Smooth muscle cell (in vitro differentiated cells): ENCODE measurements around the gene SYF2. TPM values are rescaled to one million over a fixed set of nuclear protein-coding genes. Genes with fewer than 3 reads are reported as not detected.

ENCODE experiments used
- DNase-seq: peaks from one replicate; lab custom pipeline; 2025; ENCODE audit not compliant: unreplicated experiment; lab: John Stamatoyannopoulos, UW
- H2AFZ ChIP-seq: fragments of 200-600 bp; sonication (generic); 2 replicates; pipeline ENCODE4 v1.6.0; 2016; ENCODE audit warnings: antibody characterized with exemption, low read depth, mild to moderate bottlenecking
- H3F3A ChIP-seq: fragments of 200-600 bp; sonication (generic); 2 replicates; pipeline ENCODE4 v1.6.0; 2017; ENCODE audit warnings: antibody characterized with exemption, low read depth
- H3K27ac ChIP-seq: fragments of 200-600 bp; sonication (generic); 2 replicates; pipeline ENCODE4 v1.5.1; 2016; ENCODE audit warnings: low read depth, mild to moderate bottlenecking
- H3K27me3 ChIP-seq: fragments of 200-600 bp; sonication (generic); 2 replicates; pipeline ENCODE4 v1.6.1; 2016; ENCODE audit warnings: low read depth, mild to moderate bottlenecking
- H3K36me3 ChIP-seq: fragments of 200-600 bp; sonication (generic); 2 replicates; pipeline ENCODE4 v1.5.1; 2016; ENCODE audit warnings: low read depth
- H3K4me1 ChIP-seq: fragments of 200-600 bp; sonication (generic); 2 replicates; pipeline ENCODE4 v1.5.1; 2016; ENCODE audit warnings: low read depth
- H3K4me2 ChIP-seq: fragments of 200-600 bp; sonication (generic); 2 replicates; pipeline ENCODE4 v1.6.0; 2016; ENCODE audit warnings: mild to moderate bottlenecking
- H3K4me3 ChIP-seq: fragments of 200-600 bp; sonication (generic); 2 replicates; pipeline ENCODE4 v1.5.1; 2016; ENCODE audit warnings: mild to moderate bottlenecking
- H3K79me2 ChIP-seq: fragments of 200-600 bp; sonication (generic); 2 replicates; pipeline ENCODE4 v1.6.0; 2016; ENCODE audit warnings: low read depth, mild to moderate bottlenecking
- H3K9ac ChIP-seq: fragments of 200-600 bp; sonication (generic); 2 replicates; pipeline ENCODE4 v1.6.0; 2016; ENCODE audit warnings: low read depth
- H3K9me3 ChIP-seq: fragments of 200-600 bp; sonication (generic); replicated peaks from 2 replicates; pipeline ENCODE4 v1.5.1; 2016; ENCODE audit warnings: low read depth
- H4K20me1 ChIP-seq: fragments of 200-600 bp; sonication (generic); 2 replicates; pipeline ENCODE4 v1.6.0; 2016; ENCODE audit warnings: low read depth
- WGBS: methylation state at CpG from one replicate; pipeline ENCODE4 v1.1.7; 2016; ENCODE audit warnings: low lambda C conversion rate; 5-methylcytosine and 5-hydroxymethylcytosine counted together
- polyA plus RNA-seq: library from polyadenylated mRNA; unstranded; fragments of >200 nt; fragmentation: Nextera tagmentation; extraction: Ambion mirVana; gene quantifications from 2 replicates; pipeline ENCODE4 v1.2.1, GENCODE V29; 2016
- total RNA-seq: library from RNA; depleted of rRNA; stranded (reverse); fragments of >200 nt; gene quantifications from 2 replicates; pipeline ENCODE4 v1.2.3, GENCODE V29; 2014
- TF ChIP-seq, protein P1 (sequence below): fragments of 200-600 bp; sonication (generic); IDR thresholded peaks from 2 replicates; pipeline ENCODE4 v1.5.1; 2017; ENCODE audit warnings: borderline replicate concordance, mild to moderate bottlenecking, antibody characterized with exemption; ENCODE audit not compliant: insufficient read depth, poor library complexity, severe bottlenecking

Gene SYF2
- total and polyA plus RNA-seq, 2 experiments from 2014 or later: 28.1 to 61.1 TPM

DNA sequence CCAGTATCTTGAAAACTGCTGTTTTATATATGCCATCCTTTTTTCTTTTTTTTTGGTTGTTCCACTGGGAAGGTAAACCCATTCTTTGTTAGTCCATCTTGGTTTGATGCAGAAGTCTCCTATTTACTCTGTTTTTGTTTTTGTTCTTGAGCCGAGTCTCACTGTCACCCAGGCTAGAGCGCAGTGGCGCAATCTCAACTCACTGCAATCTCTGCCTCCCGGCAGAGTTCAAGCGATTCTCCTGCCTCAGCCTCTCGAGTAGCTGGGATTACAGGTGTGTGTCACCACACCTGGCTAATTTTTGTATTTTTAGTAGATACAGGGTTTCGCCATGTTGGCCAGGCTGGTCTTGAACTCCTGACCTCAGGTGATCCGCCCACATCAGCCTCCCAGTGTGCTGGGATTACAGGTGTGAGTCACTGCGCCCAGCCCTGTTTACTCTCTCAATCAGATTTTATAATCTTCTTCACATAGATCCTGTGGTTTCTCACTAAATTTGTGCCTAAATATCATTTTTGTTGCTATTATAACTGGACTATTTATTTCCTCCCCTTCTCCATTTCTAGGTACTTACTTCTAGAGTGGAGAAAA, 12.5 kb downstream of the SYF2 start:
- DNase-seq: no peak
- Histone ChIP-seq H3K9me3 (no peaks in the 10 kb centered on the region), H3K36me3 (peaks cover 10% of the 10 kb centered on the region), H2AFZ (no peak overlapping the region), H4K20me1 (no peaks in the 10 kb centered on the region), H3K27me3 (no peaks in the 10 kb centered on the region), H3F3A (no peaks in the 10 kb centered on the region), H3K4me2 (no peak overlapping the region), H3K27ac (no peak overlapping the region), H3K4me3 (no peak overlapping the region), H3K9ac (no peak overlapping the region), H3K79me2 (no peaks in the 10 kb centered on the region), H3K4me1 (no peaks in the 10 kb centered on the region)
- WGBS: over 99% methylated on average over 9 of the region's 9 CpGs
- TF ChIP-seq, protein P1, sequence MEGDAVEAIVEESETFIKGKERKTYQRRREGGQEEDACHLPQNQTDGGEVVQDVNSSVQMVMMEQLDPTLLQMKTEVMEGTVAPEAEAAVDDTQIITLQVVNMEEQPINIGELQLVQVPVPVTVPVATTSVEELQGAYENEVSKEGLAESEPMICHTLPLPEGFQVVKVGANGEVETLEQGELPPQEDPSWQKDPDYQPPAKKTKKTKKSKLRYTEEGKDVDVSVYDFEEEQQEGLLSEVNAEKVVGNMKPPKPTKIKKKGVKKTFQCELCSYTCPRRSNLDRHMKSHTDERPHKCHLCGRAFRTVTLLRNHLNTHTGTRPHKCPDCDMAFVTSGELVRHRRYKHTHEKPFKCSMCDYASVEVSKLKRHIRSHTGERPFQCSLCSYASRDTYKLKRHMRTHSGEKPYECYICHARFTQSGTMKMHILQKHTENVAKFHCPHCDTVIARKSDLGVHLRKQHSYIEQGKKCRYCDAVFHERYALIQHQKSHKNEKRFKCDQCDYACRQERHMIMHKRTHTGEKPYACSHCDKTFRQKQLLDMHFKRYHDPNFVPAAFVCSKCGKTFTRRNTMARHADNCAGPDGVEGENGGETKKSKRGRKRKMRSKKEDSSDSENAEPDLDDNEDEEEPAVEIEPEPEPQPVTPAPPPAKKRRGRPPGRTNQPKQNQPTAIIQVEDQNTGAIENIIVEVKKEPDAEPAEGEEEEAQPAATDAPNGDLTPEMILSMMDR: no peak

DNA sequence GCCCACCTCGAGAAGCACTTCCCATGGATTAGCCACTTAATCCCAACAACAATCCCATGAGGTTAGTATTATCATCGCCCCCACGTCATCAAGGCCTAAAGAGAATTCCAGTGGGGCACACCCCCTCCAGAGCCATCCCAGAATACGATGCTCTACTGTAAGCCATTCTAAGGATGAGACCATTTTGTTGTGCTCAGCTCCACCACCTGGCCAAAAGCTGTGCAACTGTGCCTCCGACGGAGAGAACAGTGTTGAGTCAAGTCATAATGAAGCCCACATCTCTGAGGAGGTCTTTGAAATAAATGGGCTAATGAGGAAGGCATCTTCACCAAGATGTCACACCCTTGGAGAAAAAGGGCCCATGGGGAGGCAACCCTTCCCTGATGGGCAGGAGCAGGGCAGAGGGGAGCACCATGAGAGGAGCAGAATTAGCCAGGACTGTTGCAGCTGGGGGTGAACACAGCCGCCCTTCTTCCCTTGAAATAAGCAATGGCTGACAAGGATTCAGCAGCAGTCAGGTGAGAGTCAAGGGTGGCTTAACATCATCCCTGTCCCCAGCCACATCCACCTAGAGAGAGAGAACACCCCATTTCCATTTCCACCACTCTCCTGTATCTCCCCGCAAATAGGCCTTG, 14.6 kb downstream of the SYF2 start:
- H3K9me3 ChIP-seq: no peaks in the 10 kb centered on the region
- H3K4me2 ChIP-seq: no peak overlapping the region
- H3K27me3 ChIP-seq: no peaks in the 10 kb centered on the region
- H2AFZ ChIP-seq: no peak overlapping the region
- no peaks in the 10 kb centered on the region for H3F3A ChIP-seq
- no peaks in the 10 kb centered on the region for H3K4me1 ChIP-seq
- no peaks in the 10 kb centered on the region for H4K20me1 ChIP-seq
- no peaks in the 10 kb centered on the region for H3K79me2 ChIP-seq
- no peak overlapping the region for H3K4me3 ChIP-seq
- TF ChIP-seq, protein P1: no peak
- H3K36me3 ChIP-seq: no peaks in the 10 kb centered on the region
- H3K9ac ChIP-seq: no peak overlapping the region
- no peak overlapping the region for H3K27ac ChIP-seq
- DNase-seq: no peak
- whole genome bisulfite sequencing: 84% methylated on average over 8 of the region's 8 CpGs

GRCh38 chr1:25217015-25217414, 15.3 kb downstream of the SYF2 start:
- H3K27ac ChIP-seq: no peak overlapping the region
- H3K4me3 ChIP-seq: no peak overlapping the region
- no peak for DNase-seq
- H4K20me1 ChIP-seq: no peaks in the 10 kb centered on the region
- no peaks in the 10 kb centered on the region for H3F3A ChIP-seq
- no peaks in the 10 kb centered on the region for H3K4me1 ChIP-seq
- no peak overlapping the region for H3K4me2 ChIP-seq
- WGBS: 91% methylated on average over 3 of the region's 3 CpGs
- H3K9me3 ChIP-seq: no peaks in the 10 kb centered on the region
- no peak overlapping the region for H2AFZ ChIP-seq
- no peak overlapping the region for H3K9ac ChIP-seq
- no peaks in the 10 kb centered on the region for H3K27me3 ChIP-seq
- H3K79me2 ChIP-seq: no peaks in the 10 kb centered on the region
- TF ChIP-seq, protein P1: no peak
- no peaks in the 10 kb centered on the region for H3K36me3 ChIP-seq

DNA sequence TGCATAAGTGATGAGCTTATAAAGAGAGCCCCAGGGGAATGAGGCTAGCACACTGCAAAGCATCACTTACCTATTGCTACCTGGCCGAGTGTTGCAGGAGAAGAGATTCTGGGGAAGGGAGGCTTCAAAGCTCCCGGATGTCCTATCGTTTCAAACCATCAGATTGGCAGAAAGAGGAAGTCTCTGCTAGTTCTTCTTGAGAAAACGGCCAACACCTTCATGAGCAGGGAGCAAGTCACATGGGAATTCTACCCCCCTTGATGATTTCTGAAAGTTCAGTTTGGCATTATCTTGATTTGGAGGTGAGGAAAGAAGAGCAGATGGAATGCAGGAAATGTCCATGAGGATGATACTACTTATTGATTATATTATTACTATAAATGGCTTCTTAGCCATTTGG, 16.2 kb downstream of the SYF2 start:
- Histone ChIP-seq H2AFZ (no peak overlapping the region), H3K79me2 (no peaks in the 10 kb centered on the region), H3K4me3 (no peak overlapping the region), H3F3A (no peaks in the 10 kb centered on the region), H3K9me3 (no peaks in the 10 kb centered on the region), H3K4me2 (no peak overlapping the region), H3K36me3 (no peaks in the 10 kb centered on the region), H3K4me1 (no peaks in the 10 kb centered on the region), H4K20me1 (no peaks in the 10 kb centered on the region), H3K27me3 (no peaks in the 10 kb centered on the region), H3K27ac (no peak overlapping the region), H3K9ac (no peak overlapping the region)
- TF ChIP-seq, protein P1: no peak
- no peak for DNase-seq
- 98% methylated on average over 4 of the region's 4 CpGs for WGBS
